K562 (cell line): ENCODE results near the gene KRT1. TPM values are rescaled to one million over a fixed set of nuclear protein-coding genes. Genes with fewer than 3 reads are reported as not detected.

Source experiments
- ATAC-seq: fragments of 200-7000 bp; cut with Tn5 transposase; 3 replicates; pipeline ENCODE4 v1.9.1; 2020; ENCODE audit warnings: moderate library complexity
- BruUV-seq: library from RNA; stranded (reverse); fragments of 400-500 nt; replicated peaks from 2 replicates; lab custom pipeline; 2021; lab: Mats Ljungman, UMichigan
- CTCF ChIA-PET: fragments of 300-600 bp; formaldehyde crosslinking; extraction: SDS; loops from one replicate; lab custom pipeline; 2021; ENCODE audit warnings: low intra/inter-chr PET ratio; lab: Yijun Ruan, JAX
- POLR2A ChIA-PET: fragments of 300-600, 350-650 bp; sonication (Branson Sonifier 250); formaldehyde crosslinking; extraction: SDS; loops from one replicate; lab custom pipeline; 2021; ENCODE audit warnings: antibody characterized with exemption, inconsistent platforms; lab: Yijun Ruan, JAX
- DNase-seq, 4 experiments: peaks; one replicate each; pipeline versions ENCODE4 v3.0.0 to v3.0.0-alpha.2; 2011 to 2018; ENCODE audit warnings: low spot score in 3 of 4, mixed read lengths in 3 of 4; ENCODE audit errors: extremely low read depth in 1 of 4
- FAIRE-seq: peaks from 2 replicates; lab custom pipeline; 2011; peaks lifted over from hg19 to GRCh38; lab: Jason Lieb, UNC
- H2AFZ ChIP-seq: 2 replicates; pipeline ENCODE4 v1.6.0; 2011; ENCODE audit warnings: low read depth, low read length, control low read depth, inconsistent platforms
- H3K27ac ChIP-seq: fragments of 200-600 bp; 3 replicates; pipeline ENCODE4 v1.8.0; 2011; ENCODE audit warnings: low read depth, mild to moderate bottlenecking, control low read depth, inconsistent platforms, low read length, moderate library complexity, mixed read lengths; ENCODE audit errors: extremely low read depth
- H3K27me3 ChIP-seq, 2 experiments: fragments of 300-600 bp in 1 of 2; 2 replicates in 1 of 2; 3 replicates in 1 of 2; pipeline versions ENCODE4 v1.6.0 to v1.8.0; 2011; ENCODE audit warnings: inconsistent platforms in 2 of 2, low read length in 2 of 2, mild to moderate bottlenecking in 1 of 2, mixed read lengths in 1 of 2, moderate library complexity in 1 of 2; ENCODE audit not compliant: control insufficient read depth in 2 of 2, insufficient read depth in 2 of 2
- H3K36me3 ChIP-seq: fragments of 300-600 bp; 3 replicates; pipeline ENCODE4 v1.8.0; 2011; ENCODE audit warnings: mild to moderate bottlenecking, low read length, inconsistent platforms; ENCODE audit not compliant: control insufficient read depth, insufficient read depth
- H3K4me1 ChIP-seq, 2 experiments: fragments of 200-600 bp in 1 of 2; replicated peaks in 1 of 2; 2 replicates in 1 of 2; 3 replicates in 1 of 2; pipeline versions ENCODE4 v1.5.1 to v1.8.0; 2011; ENCODE audit warnings: inconsistent platforms in 2 of 2, low read length in 2 of 2, mild to moderate bottlenecking in 1 of 2, mixed read lengths in 1 of 2, moderate library complexity in 1 of 2; ENCODE audit not compliant: control insufficient read depth in 2 of 2, insufficient read depth in 2 of 2
- H3K4me2 ChIP-seq: 2 replicates; pipeline ENCODE4 v1.6.1; 2011; ENCODE audit warnings: low read length, control low read depth, inconsistent platforms, mixed read lengths; ENCODE audit not compliant: insufficient read depth
- H3K4me3 ChIP-seq: fragments of 200-600 bp; sonication (generic), shearing (Covaris generic); 2 replicates; pipeline ENCODE4 v1.5.1; 2016; ENCODE audit warnings: control low read depth, inconsistent platforms
- H3K79me2 ChIP-seq: fragments of 200-600 bp; 3 replicates; pipeline ENCODE4 v1.8.0; 2011; ENCODE audit warnings: low read length, inconsistent platforms; ENCODE audit not compliant: control insufficient read depth, insufficient read depth
- H3K9ac ChIP-seq, 2 experiments: 2 replicates each; pipeline versions ENCODE4 v1.6.0 to v1.6.1; 2011; ENCODE audit warnings: low read depth in 2 of 2, low read length in 2 of 2, control low read depth in 1 of 2, inconsistent platforms in 1 of 2, mild to moderate bottlenecking in 1 of 2, mixed read lengths in 1 of 2; ENCODE audit not compliant: insufficient read depth in 1 of 2
- H3K9me1 ChIP-seq: one replicate; pipeline ENCODE4 v1.6.0; 2011; ENCODE audit warnings: inconsistent platforms, mild to moderate bottlenecking, low read length, moderate library complexity; ENCODE audit not compliant: control insufficient read depth, insufficient read depth
- H3K9me3 ChIP-seq: replicated peaks from 2 replicates; pipeline ENCODE4 v1.5.1; 2011; ENCODE audit warnings: low read depth, low read length, inconsistent platforms; ENCODE audit not compliant: control insufficient read depth, insufficient read depth
- H4K20me1 ChIP-seq: replicated peaks from 2 replicates; pipeline ENCODE4 v1.6.1; 2011; ENCODE audit warnings: low read length, inconsistent platforms, mixed read lengths; ENCODE audit not compliant: control insufficient read depth, insufficient read depth
- BMI1 ChIP-seq: fragments of 150-350 bp; IDR thresholded peaks from 2 replicates; pipeline ENCODE4 v1.6.1; 2014; ENCODE audit warnings: low read length
- CXXC5 ChIP-seq: fragments of 250-450 bp; sonication (Bioruptor Pico); IDR thresholded peaks from 2 replicates; pipeline ENCODE4 v1.8.0; 2022; ENCODE audit warnings: inconsistent platforms, mild to moderate bottlenecking, moderate library complexity
- HNRNPK ChIP-seq: fragments of 200-400 bp; formaldehyde crosslinking; IDR thresholded peaks from one replicate; pipeline ENCODE4 v1.6.1; 2018; ENCODE audit warnings: mild to moderate bottlenecking, low read depth, low read length; ENCODE audit not compliant: poor library complexity, severe bottlenecking
- ID3 ChIP-seq, 2 experiments: fragments of 250-450 bp in 1 of 2; fragments of 450-650 bp in 1 of 2; sonication (Bioruptor Pico) in 1 of 2; IDR thresholded peaks; 2 replicates each; pipeline versions ENCODE4 v1.6.1 to v1.8.0; 2016 to 2021; ENCODE audit warnings: mild to moderate bottlenecking in 2 of 2, moderate library complexity in 2 of 2, missing compliant biosample characterization in 1 of 2, missing genetic modification characterization in 1 of 2
- OTX1 ChIP-seq: fragments of 450-650 bp; formaldehyde crosslinking; IDR thresholded peaks from 2 replicates; pipeline ENCODE4 v1.4.0; 2022; ENCODE audit warnings: mild to moderate bottlenecking
- PML ChIP-seq: IDR thresholded peaks from 2 replicates; pipeline ENCODE4 v1.6.1; 2012; ENCODE audit warnings: low read length, inconsistent platforms
- RERE ChIP-seq: sonication (generic); formaldehyde crosslinking; IDR thresholded peaks from 2 replicates; pipeline ENCODE4 v1.8.0; 2023; ENCODE audit warnings: missing genetic modification reagents, mild to moderate bottlenecking, borderline replicate concordance
- SAP30 ChIP-seq: fragments of 200-600 bp; sonication (generic); IDR thresholded peaks from 2 replicates; pipeline ENCODE4 v1.6.1; 2012; ENCODE audit warnings: borderline replicate concordance, low read depth, mild to moderate bottlenecking, moderate library complexity, low read length, control low read depth, inconsistent platforms; ENCODE audit not compliant: insufficient read depth, poor library complexity, severe bottlenecking
- SFPQ ChIP-seq: fragments of 200-400 bp; formaldehyde crosslinking; IDR thresholded peaks from 2 replicates; pipeline ENCODE4 v1.6.1; 2017; ENCODE audit warnings: mild to moderate bottlenecking, low read depth, low read length, moderate library complexity
- TAL1 ChIP-seq: fragments of 450-650 bp; IDR thresholded peaks from 2 replicates; pipeline ENCODE4 v1.6.1; 2016; ENCODE audit warnings: mild to moderate bottlenecking
- XRCC3 ChIP-seq: fragments of 450-650 bp; IDR thresholded peaks from 2 replicates; pipeline ENCODE4 v1.6.1; 2017; ENCODE audit warnings: mild to moderate bottlenecking, moderate library complexity
- WGBS: fragments of 100-300 bp; shearing (Covaris generic); methylation state at CpG from one replicate; pipeline ENCODE4 v1.1.6; 2016; ENCODE audit warnings: low coverage, mixed read lengths; ENCODE audit not compliant: insufficient coverage; ENCODE audit errors: missing lambda C conversion rate; 5-methylcytosine and 5-hydroxymethylcytosine counted together
- in situ Hi-C: fragments of 300-500 bp; cut with MboI; formaldehyde crosslinking; loops from 4 replicates; pipeline ENCODE4 v1.15.0; 2018; ENCODE audit warnings: inconsistent platforms, mixed read lengths
- intact Hi-C: fragments of 100-400 bp; cut with micrococcal nuclease; formaldehyde crosslinking; loops from 2 replicates; pipeline ENCODE4 v1.14.2; 2022
- polyA plus RNA-seq, 8 experiments: library from polyadenylated mRNA; depleted of rRNA in 4 of 8; stranded (reverse) in 5 of 8; unstranded in 3 of 8; fragments of >200 nt; fragmentation: Nextera tagmentation in 2 of 8; fragmentation: Illumina TruSeq in 1 of 8; extraction: Ambion mirVana in 2 of 8; extraction: Trizol in 1 of 8; gene quantifications; 2 replicates each; pipeline versions ENCODE4 v1.2.1 to v1.2.3, GENCODE V29; 2011 to 2014; ENCODE audit warnings: inconsistent platforms in 1 of 8, missing spikeins in 1 of 8
- total RNA-seq, 7 experiments: library from RNA; depleted of rRNA in 6 of 7; stranded (reverse); fragments of >200 nt in 6 of 7; fragmentation: Illumina TruSeq in 2 of 7; extraction: Trizol in 2 of 7; gene quantifications; 2 replicates each; pipeline versions ENCODE4 v1.2.1 to v1.2.3, GENCODE V29; 2011 to 2021; ENCODE audit warnings: low replicate concordance in 1 of 7

Gene KRT1
- total and polyA plus RNA-seq, 9 of the 15 experiments (the other 6 are each of a cell fraction or from before 2014, with no cell fraction given) = 0.18 TPM; not detected in 8

GRCh38 chr12:52698651-52699340 is 18.6 kb upstream of the KRT1 start:
- in situ Hi-C loops (no loop called here), intact Hi-C loops (loop anchor here (10.0 kb wide), 2 partner anchors 114 to 176 kb away; no protein-coding TSS in a partner anchor)
- H3K9ac ChIP-seq = no peak overlapping the region; a peak in 1 of 4 replicates
- no peaks in the 10 kb centered on the region for H3K9me3 ChIP-seq
- no peak overlapping the region for H3K27ac ChIP-seq
- WGBS = 5% methylated on average over 11 of the region's 11 CpGs
- POLR2A ChIA-PET = interaction anchor here (0.7 kb wide), 1 partner anchor 22 kb away, joined by 3 read pairs; no protein-coding TSS in a partner anchor
- no peak for ATAC-seq
- 0 out of 2 replicates have a peak, but pooled peaks cover 5% of the 10 kb centered on the region for H4K20me1 ChIP-seq
- H3K4me3 ChIP-seq = no peak overlapping the region
- H3K4me2 ChIP-seq = no peak overlapping the region
- no peaks in the 10 kb centered on the region for H3K9me1 ChIP-seq
- no peaks in the 10 kb centered on the region for H3K79me2 ChIP-seq
- DNase-seq = no peak
- H2AFZ ChIP-seq = no peak overlapping the region
- no peak for TF ChIP-seq SAP30
- TF ChIP-seq BMI1 = no peak
- TF ChIP-seq XRCC3 = no peak
- no peak for TF ChIP-seq CXXC5 (CRISPR knock-in tag)
- no peak for TF ChIP-seq RERE
- no peak for TF ChIP-seq SFPQ
- TF ChIP-seq ID3 (CRISPR knock-in tag; IDR thresholded peaks at IDR 0.05) = no peak
- TF ChIP-seq ID3 (tag; IDR thresholded peaks at IDR 0.05) = no peak
- TF ChIP-seq TAL1 = no peak
- TF ChIP-seq HNRNPK = no peak
- no peak for TF ChIP-seq OTX1
- TF ChIP-seq PML = no peak
- no peaks in the 10 kb centered on the region for H3K36me3 ChIP-seq
- no TSS peak for BruUV-seq
- FAIRE-seq = no peak
- H3K27me3 ChIP-seq = peaks cover 19 to 77% of the 10 kb centered on the region in 2 experiments; a peak in 4 of 5 replicates
- 0 out of 5 replicates have a peak, but pooled peaks cover 0 to 3% of the 10 kb centered on the region in 2 experiments for H3K4me1 ChIP-seq
- CTCF ChIA-PET = no interaction called here
